ENCODE measurements around the gene TMEM41B.

TMEM41B gene

GRCh38 chr11:9304178-9304577 is 10.2 kb downstream of the TMEM41B start:
- ATAC-seq (ENCODE audit: insufficient read depth, low read depth): no peak
- Histone ChIP-seq H4K20me1 (ENCODE audit: insufficient read depth, low read length) (peaks cover 11% of the 10 kb centered on the region; the same call in 1 of the 2 replicates), H3K79me2 (ENCODE audit: insufficient read depth, low read length) (peaks cover 73% of the 10 kb centered on the region)

GRCh38 chr11:9302448-9302847 is 11.9 kb downstream of the TMEM41B start:
- Histone ChIP-seq H3K4me1 (ENCODE audit: insufficient read depth, low read length) (no peaks in the 10 kb centered on the region), H3K36me3 (ENCODE audit: insufficient read depth, low read length) (peaks cover 12% of the 10 kb centered on the region), H2AFZ (ENCODE audit: low read depth, low read length) (no peak overlapping the region), H3K4me3 (ENCODE audit: low read depth in 1 of 2, low read length in 2 of 2) (no peak overlapping the region), H3K9ac (ENCODE audit: low read depth, low read length) (no peak overlapping the region), H3K9me3 (ENCODE audit: insufficient read depth, low read length, severe bottlenecking) (no peaks in the 10 kb centered on the region), H3K4me2 (ENCODE audit: insufficient read depth, low read length) (no peak overlapping the region), H3K27ac (ENCODE audit: low read length) (no peak overlapping the region), H3K79me2 (ENCODE audit: insufficient read depth, low read length) (peaks cover 64% of the 10 kb centered on the region), H4K20me1 (ENCODE audit: insufficient read depth, low read length) (peaks cover 7% of the 10 kb centered on the region; the same call in 1 of the 2 replicates), H3K27me3 (ENCODE audit: insufficient read depth, low read length, poor library complexity) (no peaks in the 10 kb centered on the region)
- DNase-seq (no peak), ATAC-seq (ENCODE audit: insufficient read depth, low read depth) (no peak)
- TF ChIP-seq, protein P1, sequence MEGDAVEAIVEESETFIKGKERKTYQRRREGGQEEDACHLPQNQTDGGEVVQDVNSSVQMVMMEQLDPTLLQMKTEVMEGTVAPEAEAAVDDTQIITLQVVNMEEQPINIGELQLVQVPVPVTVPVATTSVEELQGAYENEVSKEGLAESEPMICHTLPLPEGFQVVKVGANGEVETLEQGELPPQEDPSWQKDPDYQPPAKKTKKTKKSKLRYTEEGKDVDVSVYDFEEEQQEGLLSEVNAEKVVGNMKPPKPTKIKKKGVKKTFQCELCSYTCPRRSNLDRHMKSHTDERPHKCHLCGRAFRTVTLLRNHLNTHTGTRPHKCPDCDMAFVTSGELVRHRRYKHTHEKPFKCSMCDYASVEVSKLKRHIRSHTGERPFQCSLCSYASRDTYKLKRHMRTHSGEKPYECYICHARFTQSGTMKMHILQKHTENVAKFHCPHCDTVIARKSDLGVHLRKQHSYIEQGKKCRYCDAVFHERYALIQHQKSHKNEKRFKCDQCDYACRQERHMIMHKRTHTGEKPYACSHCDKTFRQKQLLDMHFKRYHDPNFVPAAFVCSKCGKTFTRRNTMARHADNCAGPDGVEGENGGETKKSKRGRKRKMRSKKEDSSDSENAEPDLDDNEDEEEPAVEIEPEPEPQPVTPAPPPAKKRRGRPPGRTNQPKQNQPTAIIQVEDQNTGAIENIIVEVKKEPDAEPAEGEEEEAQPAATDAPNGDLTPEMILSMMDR (IDR thresholded peaks at IDR 0.05; ENCODE audit: borderline replicate concordance, extremely low read depth, low read length, poor library complexity, severe bottlenecking): no peak
- no peak for TF ChIP-seq EZH2 (IDR thresholded peaks at IDR 0.05; ENCODE audit: borderline replicate concordance, low read depth, low read length, severe bottlenecking)

More at GRCh38 chr11:9304178-9304577, 10.2 kb downstream of the TMEM41B start:
- H2AFZ ChIP-seq (ENCODE audit: low read depth, low read length): no peak overlapping the region
- TF ChIP-seq EZH2 (IDR thresholded peaks at IDR 0.05; ENCODE audit: borderline replicate concordance, low read depth, low read length, severe bottlenecking): no peak
- TF ChIP-seq, protein P1 (IDR thresholded peaks at IDR 0.05; ENCODE audit: borderline replicate concordance, extremely low read depth, low read length, poor library complexity, severe bottlenecking): no peak
- no peak overlapping the region for H3K4me2 ChIP-seq (ENCODE audit: insufficient read depth, low read length)
- H3K27me3 ChIP-seq (ENCODE audit: insufficient read depth, low read length, poor library complexity): no peaks in the 10 kb centered on the region
- no peak overlapping the region for H3K27ac ChIP-seq (ENCODE audit: low read length)
- no peaks in the 10 kb centered on the region for H3K36me3 ChIP-seq (ENCODE audit: insufficient read depth, low read length)
- DNase-seq: no peak
- H3K9ac ChIP-seq (ENCODE audit: low read depth, low read length): no peak overlapping the region
- no peak overlapping the region for H3K4me3 ChIP-seq (ENCODE audit: low read depth in 1 of 2, low read length in 2 of 2)
- H3K9me3 ChIP-seq (ENCODE audit: insufficient read depth, low read length, severe bottlenecking): no peaks in the 10 kb centered on the region
- no peaks in the 10 kb centered on the region for H3K4me1 ChIP-seq (ENCODE audit: insufficient read depth, low read length)

- no peaks in the 10 kb centered on the region for H3K4me1 ChIP-seq (ENCODE audit: insufficient read depth, low read length)
- H3K4me2 ChIP-seq (ENCODE audit: insufficient read depth, low read length): no peak overlapping the region
- DNase-seq (no peak), ATAC-seq (ENCODE audit: insufficient read depth, low read depth) (no peak)
- peaks cover 59% of the 10 kb centered on the region for H3K79me2 ChIP-seq (ENCODE audit: insufficient read depth, low read length)
- TF ChIP-seq EZH2 (IDR thresholded peaks at IDR 0.05; ENCODE audit: borderline replicate concordance, low read depth, low read length, severe bottlenecking): no peak
- TF ChIP-seq, protein P1 (IDR thresholded peaks at IDR 0.05; ENCODE audit: borderline replicate concordance, extremely low read depth, low read length, poor library complexity, severe bottlenecking): no peak
- no peaks in the 10 kb centered on the region for H3K9me3 ChIP-seq (ENCODE audit: insufficient read depth, low read length, severe bottlenecking)
- H2AFZ ChIP-seq (ENCODE audit: low read depth, low read length): no peak overlapping the region
- H3K27me3 ChIP-seq (ENCODE audit: insufficient read depth, low read length, poor library complexity): no peaks in the 10 kb centered on the region
- H3K36me3 ChIP-seq (ENCODE audit: insufficient read depth, low read length): peaks cover 15% of the 10 kb centered on the region
- H3K27ac ChIP-seq (ENCODE audit: low read length): no peak overlapping the region
- H3K4me3 ChIP-seq (ENCODE audit: low read depth in 1 of 2, low read length in 2 of 2): no peak overlapping the region
- H4K20me1 ChIP-seq (ENCODE audit: insufficient read depth, low read length): peaks cover 7% of the 10 kb centered on the region; the same call in 1 of the 2 replicates
- H3K9ac ChIP-seq (ENCODE audit: low read depth, low read length): no peak overlapping the region
Observed at GRCh38 chr11:9301720-9302119, 12.7 kb downstream of the TMEM41B start.

DNA sequence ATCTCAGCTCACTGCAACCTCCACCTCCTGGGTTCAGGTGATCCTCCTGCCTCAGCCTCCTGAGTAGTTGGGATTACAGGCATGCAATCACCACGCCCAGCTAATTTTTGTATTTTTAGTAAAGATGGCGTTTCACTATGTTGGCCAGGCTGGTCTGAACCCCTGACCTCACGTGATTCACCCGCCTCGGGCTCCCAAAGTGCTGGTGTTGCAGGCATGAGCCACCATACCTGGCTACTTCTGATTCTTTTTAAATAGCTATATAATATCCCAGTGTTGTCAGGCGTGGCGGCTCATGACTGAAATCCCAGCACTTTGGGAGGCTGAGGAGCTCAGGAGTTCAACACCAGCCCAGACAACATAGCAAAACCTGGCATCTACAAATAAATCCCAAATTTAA is 20.7 kb downstream of the TMEM41B start:
- no peaks in the 10 kb centered on the region for H3K9me3 ChIP-seq (ENCODE audit: insufficient read depth, low read length, severe bottlenecking)
- TF ChIP-seq EZH2 (IDR thresholded peaks at IDR 0.05; ENCODE audit: borderline replicate concordance, low read depth, low read length, severe bottlenecking): no peak
- TF ChIP-seq, protein P1 (IDR thresholded peaks at IDR 0.05; ENCODE audit: borderline replicate concordance, extremely low read depth, low read length, poor library complexity, severe bottlenecking): no peak
- ATAC-seq (ENCODE audit: insufficient read depth, low read depth) (no peak), DNase-seq (no peak)
- no peak overlapping the region for H3K27ac ChIP-seq (ENCODE audit: low read length)
- H3K27me3 ChIP-seq (ENCODE audit: insufficient read depth, low read length, poor library complexity): no peaks in the 10 kb centered on the region
- peaks cover 43% of the 10 kb centered on the region for H3K36me3 ChIP-seq (ENCODE audit: insufficient read depth, low read length)
- no peak overlapping the region for H3K9ac ChIP-seq (ENCODE audit: low read depth, low read length)
- H2AFZ ChIP-seq (ENCODE audit: low read depth, low read length): no peak overlapping the region
- peaks cover 6% of the 10 kb centered on the region; the same call in 1 of the 2 replicates for H3K79me2 ChIP-seq (ENCODE audit: insufficient read depth, low read length)
- no peak overlapping the region for H3K4me2 ChIP-seq (ENCODE audit: insufficient read depth, low read length)
- H4K20me1 ChIP-seq (ENCODE audit: insufficient read depth, low read length): no peaks in the 10 kb centered on the region
- no peaks in the 10 kb centered on the region for H3K4me1 ChIP-seq (ENCODE audit: insufficient read depth, low read length)
- H3K4me3 ChIP-seq (ENCODE audit: low read depth in 1 of 2, low read length in 2 of 2): no peak overlapping the region

Measured in DND-41 (cell line).